HL-60 (cell line): ENCODE data around the gene ZBTB7C.

Experiments used
- POLR2AphosphoS5 ChIP-seq: IDR thresholded peaks from 2 replicates; pipeline ENCODE4 v1.6.1; 2012; ENCODE audit warnings: low read depth
- TF ChIP-seq, protein P1 (sequence below): IDR thresholded peaks from 2 replicates; pipeline ENCODE4 v1.6.1; 2012; ENCODE audit warnings: low read depth; ENCODE audit not compliant: insufficient replicate concordance
- TF ChIP-seq, protein P2 (sequence below): IDR thresholded peaks from one replicate; pipeline ENCODE4 v1.5.1; 2011; ENCODE audit warnings: low read length, control low read depth, inconsistent platforms; ENCODE audit not compliant: insufficient read depth

DNA sequence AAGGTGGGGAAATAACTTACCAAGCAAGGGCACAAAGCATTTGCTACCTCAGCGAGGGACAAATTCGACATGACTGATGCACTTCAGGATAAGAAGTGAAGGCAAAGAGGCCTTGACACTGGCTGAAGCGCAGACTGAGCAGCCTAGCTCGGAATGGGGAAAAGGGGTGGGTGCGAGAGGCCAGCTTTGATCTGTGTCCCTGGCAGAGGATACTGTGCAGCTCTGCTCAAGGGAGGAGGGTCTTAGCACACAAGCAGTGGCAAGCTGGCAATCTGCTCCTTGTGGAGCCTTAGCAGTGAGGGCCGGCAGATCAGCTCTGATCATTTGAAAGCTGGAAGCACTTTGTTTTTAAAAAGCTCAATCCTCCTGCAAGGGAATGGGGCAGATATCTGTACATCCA lies 222.3 kb downstream of the ZBTB7C start:
- TF ChIP-seq, protein P1, sequence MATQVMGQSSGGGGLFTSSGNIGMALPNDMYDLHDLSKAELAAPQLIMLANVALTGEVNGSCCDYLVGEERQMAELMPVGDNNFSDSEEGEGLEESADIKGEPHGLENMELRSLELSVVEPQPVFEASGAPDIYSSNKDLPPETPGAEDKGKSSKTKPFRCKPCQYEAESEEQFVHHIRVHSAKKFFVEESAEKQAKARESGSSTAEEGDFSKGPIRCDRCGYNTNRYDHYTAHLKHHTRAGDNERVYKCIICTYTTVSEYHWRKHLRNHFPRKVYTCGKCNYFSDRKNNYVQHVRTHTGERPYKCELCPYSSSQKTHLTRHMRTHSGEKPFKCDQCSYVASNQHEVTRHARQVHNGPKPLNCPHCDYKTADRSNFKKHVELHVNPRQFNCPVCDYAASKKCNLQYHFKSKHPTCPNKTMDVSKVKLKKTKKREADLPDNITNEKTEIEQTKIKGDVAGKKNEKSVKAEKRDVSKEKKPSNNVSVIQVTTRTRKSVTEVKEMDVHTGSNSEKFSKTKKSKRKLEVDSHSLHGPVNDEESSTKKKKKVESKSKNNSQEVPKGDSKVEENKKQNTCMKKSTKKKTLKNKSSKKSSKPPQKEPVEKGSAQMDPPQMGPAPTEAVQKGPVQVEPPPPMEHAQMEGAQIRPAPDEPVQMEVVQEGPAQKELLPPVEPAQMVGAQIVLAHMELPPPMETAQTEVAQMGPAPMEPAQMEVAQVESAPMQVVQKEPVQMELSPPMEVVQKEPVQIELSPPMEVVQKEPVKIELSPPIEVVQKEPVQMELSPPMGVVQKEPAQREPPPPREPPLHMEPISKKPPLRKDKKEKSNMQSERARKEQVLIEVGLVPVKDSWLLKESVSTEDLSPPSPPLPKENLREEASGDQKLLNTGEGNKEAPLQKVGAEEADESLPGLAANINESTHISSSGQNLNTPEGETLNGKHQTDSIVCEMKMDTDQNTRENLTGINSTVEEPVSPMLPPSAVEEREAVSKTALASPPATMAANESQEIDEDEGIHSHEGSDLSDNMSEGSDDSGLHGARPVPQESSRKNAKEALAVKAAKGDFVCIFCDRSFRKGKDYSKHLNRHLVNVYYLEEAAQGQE, result no peak
- TF ChIP-seq, protein P2, sequence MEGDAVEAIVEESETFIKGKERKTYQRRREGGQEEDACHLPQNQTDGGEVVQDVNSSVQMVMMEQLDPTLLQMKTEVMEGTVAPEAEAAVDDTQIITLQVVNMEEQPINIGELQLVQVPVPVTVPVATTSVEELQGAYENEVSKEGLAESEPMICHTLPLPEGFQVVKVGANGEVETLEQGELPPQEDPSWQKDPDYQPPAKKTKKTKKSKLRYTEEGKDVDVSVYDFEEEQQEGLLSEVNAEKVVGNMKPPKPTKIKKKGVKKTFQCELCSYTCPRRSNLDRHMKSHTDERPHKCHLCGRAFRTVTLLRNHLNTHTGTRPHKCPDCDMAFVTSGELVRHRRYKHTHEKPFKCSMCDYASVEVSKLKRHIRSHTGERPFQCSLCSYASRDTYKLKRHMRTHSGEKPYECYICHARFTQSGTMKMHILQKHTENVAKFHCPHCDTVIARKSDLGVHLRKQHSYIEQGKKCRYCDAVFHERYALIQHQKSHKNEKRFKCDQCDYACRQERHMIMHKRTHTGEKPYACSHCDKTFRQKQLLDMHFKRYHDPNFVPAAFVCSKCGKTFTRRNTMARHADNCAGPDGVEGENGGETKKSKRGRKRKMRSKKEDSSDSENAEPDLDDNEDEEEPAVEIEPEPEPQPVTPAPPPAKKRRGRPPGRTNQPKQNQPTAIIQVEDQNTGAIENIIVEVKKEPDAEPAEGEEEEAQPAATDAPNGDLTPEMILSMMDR, result no peak
- TF ChIP-seq POLR2AphosphoS5, result no peak
